ENCODE data around the gene TELO2. TPM values are rescaled to one million over a fixed set of nuclear protein-coding genes. Genes with fewer than 3 reads are reported as not detected.

The TELO2 gene
- total and polyA plus RNA-seq, 4 donors, result 12.9 to 19.3 (median 16.2) TPM

GRCh38 chr16:1553946-1554825 is 61.0 kb downstream of the TELO2 start:
- peaks cover 0 to 30% (median 6%) of the 10 kb centered on the region in 4 donors for H3K36me3 ChIP-seq (ENCODE audit: control insufficient read depth in 4 of 4, insufficient read depth in 3 of 4, low read depth in 1 of 4, low read length in 3 of 4)
- H3K27me3 ChIP-seq (ENCODE audit: control insufficient read depth in 4 of 4, insufficient read depth in 4 of 4, low read length in 3 of 4), result no peaks in the 10 kb centered on the region
- H3K9ac ChIP-seq (ENCODE audit: low read depth in 1 of 2, low read length in 2 of 2), result no peak overlapping the region
- peaks cover 0 to 9% (median 0%) of the 10 kb centered on the region in 4 donors for H3K4me1 ChIP-seq (ENCODE audit: control insufficient read depth in 4 of 4, insufficient read depth in 4 of 4, low read length in 3 of 4)
- TF ChIP-seq EGR1 (IDR thresholded peaks at IDR 0.05; ENCODE audit: low read depth in 2 of 2) (no peak), NR2F2 (IDR thresholded peaks at IDR 0.05) (peak; percentile 12)
- 87% methylated on average over 19 of the region's 19 CpGs for WGBS
- H3K9me3 ChIP-seq (ENCODE audit: control insufficient read depth in 4 of 4, low read length in 3 of 4), result no peaks in the 10 kb centered on the region
- H3K27ac ChIP-seq (ENCODE audit: low read depth in 1 of 2, low read length in 2 of 2), result no peak overlapping the region
- no peak for DNase-seq (ENCODE audit: low spot score)
- no peak overlapping the region for H3K4me3 ChIP-seq (ENCODE audit: low read depth in 1 of 3, low read length in 3 of 3)

- Histone ChIP-seq H3K27me3 (ENCODE audit: control insufficient read depth in 4 of 4, insufficient read depth in 4 of 4, low read length in 3 of 4) (no peaks in the 10 kb centered on the region), H3K9ac (ENCODE audit: low read depth in 1 of 2, low read length in 2 of 2) (no peak overlapping the region), H3K4me1 (ENCODE audit: control insufficient read depth in 4 of 4, insufficient read depth in 4 of 4, low read length in 3 of 4) (peaks cover 0 to 3% (median 0%) of the 10 kb centered on the region in 4 donors), H3K4me3 (ENCODE audit: low read depth in 1 of 3, low read length in 3 of 3) (no peak overlapping the region), H3K36me3 (ENCODE audit: control insufficient read depth in 4 of 4, insufficient read depth in 3 of 4, low read depth in 1 of 4, low read length in 3 of 4) (peaks cover 0 to 37% (median 8%) of the 10 kb centered on the region in 4 donors), H3K27ac (ENCODE audit: low read depth in 1 of 2, low read length in 2 of 2) (no peak overlapping the region), H3K9me3 (ENCODE audit: control insufficient read depth in 4 of 4, low read length in 3 of 4) (no peaks in the 10 kb centered on the region)
- WGBS, result 95% methylated on average over 34 of the region's 34 CpGs
- TF ChIP-seq ATF3 (IDR thresholded peaks at IDR 0.05) (no peak), JUND (IDR thresholded peaks at IDR 0.05) (no peak), NR2F2 (IDR thresholded peaks at IDR 0.05) (no peak), RAD21 (IDR thresholded peaks at IDR 0.05) (no peak), GABPA (IDR thresholded peaks at IDR 0.05 in 1 of 2, conservative IDR thresholded peaks at IDR 0.05 in 1 of 2) (no peak), EGR1 (IDR thresholded peaks at IDR 0.05; ENCODE audit: low read depth in 2 of 2) (no peak), FOXA2 (IDR thresholded peaks at IDR 0.05) (no peak), ZBTB33 (IDR thresholded peaks at IDR 0.05) (no peak), RXRA (IDR thresholded peaks at IDR 0.05) (no peak), HNF4A (conservative IDR thresholded peaks at IDR 0.05) (no peak), FOXA1 (IDR thresholded peaks at IDR 0.05) (no peak), YY1 (IDR thresholded peaks at IDR 0.05) (no peak), REST (IDR thresholded peaks at IDR 0.05) (no peak)
- DNase-seq (ENCODE audit: low spot score), result no peak
Measured at GRCh38 chr16:1554826-1555445, 61.8 kb downstream of the TELO2 start.
